ENCODE results near the gene PROK1.

DNA sequence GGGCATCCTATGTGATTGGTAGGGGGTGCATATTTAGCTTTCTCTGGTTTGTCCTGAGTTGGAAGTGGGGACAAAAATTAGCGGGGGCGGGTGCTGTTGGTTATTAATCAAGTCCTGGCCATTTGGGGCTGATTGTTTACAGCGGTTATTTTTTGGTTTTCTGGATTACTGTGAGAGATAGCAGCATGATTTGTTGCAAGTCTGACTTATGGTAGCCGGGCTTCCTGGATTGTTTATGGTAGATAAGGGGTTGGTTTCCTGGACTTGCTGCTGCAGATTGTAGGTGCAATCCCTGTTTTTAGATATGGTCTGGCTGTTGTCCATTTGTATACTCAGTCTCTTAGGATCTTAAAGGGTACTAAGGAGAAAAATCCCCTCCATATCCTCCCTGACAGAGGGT lies 12.1 kb upstream of the PROK1 start:
- TF ChIP-seq, protein P1, sequence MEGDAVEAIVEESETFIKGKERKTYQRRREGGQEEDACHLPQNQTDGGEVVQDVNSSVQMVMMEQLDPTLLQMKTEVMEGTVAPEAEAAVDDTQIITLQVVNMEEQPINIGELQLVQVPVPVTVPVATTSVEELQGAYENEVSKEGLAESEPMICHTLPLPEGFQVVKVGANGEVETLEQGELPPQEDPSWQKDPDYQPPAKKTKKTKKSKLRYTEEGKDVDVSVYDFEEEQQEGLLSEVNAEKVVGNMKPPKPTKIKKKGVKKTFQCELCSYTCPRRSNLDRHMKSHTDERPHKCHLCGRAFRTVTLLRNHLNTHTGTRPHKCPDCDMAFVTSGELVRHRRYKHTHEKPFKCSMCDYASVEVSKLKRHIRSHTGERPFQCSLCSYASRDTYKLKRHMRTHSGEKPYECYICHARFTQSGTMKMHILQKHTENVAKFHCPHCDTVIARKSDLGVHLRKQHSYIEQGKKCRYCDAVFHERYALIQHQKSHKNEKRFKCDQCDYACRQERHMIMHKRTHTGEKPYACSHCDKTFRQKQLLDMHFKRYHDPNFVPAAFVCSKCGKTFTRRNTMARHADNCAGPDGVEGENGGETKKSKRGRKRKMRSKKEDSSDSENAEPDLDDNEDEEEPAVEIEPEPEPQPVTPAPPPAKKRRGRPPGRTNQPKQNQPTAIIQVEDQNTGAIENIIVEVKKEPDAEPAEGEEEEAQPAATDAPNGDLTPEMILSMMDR (IDR thresholded peaks at IDR 0.05 in 2 of 3, conservative IDR thresholded peaks at IDR 0.05 in 1 of 3; ENCODE audit: borderline replicate concordance in 1 of 3, insufficient read depth in 1 of 3, low read depth in 2 of 3, low read length in 2 of 3) = no peak
- TF ChIP-seq POLR2AphosphoS5 (IDR thresholded peaks at IDR 0.05; ENCODE audit: low read depth, low read length) = no peak

Data from HCT116 (cell line).